ENCODE measurements around the gene ZNF469.

DNA sequence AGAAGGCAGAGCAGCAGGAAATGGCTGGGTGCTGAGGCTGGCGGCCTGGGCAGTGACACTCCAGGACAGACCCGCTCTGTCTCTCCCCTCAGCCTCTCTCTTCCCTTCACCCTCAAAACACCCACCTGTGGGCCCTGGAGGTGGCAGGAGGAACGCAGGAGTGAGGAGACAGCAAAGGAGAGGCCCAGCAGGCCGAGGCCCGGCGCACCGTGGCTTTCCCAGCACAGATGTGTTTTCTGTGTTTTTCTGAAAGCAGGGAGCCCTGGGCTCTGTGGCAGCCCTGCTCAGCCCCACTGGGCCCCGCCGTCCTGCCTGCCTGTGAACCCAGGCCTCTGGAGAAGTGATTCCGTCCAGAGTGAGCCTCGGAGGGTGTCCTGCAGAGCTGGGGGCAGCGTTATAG is 30.5 kb downstream of the ZNF469 start:
- TF ChIP-seq, protein P1, sequence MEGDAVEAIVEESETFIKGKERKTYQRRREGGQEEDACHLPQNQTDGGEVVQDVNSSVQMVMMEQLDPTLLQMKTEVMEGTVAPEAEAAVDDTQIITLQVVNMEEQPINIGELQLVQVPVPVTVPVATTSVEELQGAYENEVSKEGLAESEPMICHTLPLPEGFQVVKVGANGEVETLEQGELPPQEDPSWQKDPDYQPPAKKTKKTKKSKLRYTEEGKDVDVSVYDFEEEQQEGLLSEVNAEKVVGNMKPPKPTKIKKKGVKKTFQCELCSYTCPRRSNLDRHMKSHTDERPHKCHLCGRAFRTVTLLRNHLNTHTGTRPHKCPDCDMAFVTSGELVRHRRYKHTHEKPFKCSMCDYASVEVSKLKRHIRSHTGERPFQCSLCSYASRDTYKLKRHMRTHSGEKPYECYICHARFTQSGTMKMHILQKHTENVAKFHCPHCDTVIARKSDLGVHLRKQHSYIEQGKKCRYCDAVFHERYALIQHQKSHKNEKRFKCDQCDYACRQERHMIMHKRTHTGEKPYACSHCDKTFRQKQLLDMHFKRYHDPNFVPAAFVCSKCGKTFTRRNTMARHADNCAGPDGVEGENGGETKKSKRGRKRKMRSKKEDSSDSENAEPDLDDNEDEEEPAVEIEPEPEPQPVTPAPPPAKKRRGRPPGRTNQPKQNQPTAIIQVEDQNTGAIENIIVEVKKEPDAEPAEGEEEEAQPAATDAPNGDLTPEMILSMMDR (IDR thresholded peaks at IDR 0.05) = no peak
- TF ChIP-seq POLR2A (IDR thresholded peaks at IDR 0.05) = no peak
